Measurements from ENCODE around the gene UTS2. TPM values are rescaled to one million over a fixed set of nuclear protein-coding genes. Genes with fewer than 3 reads are reported as not detected.

Gene UTS2
- total and polyA plus RNA-seq, 12 donors: 0.65 to 54.3 (median 6.7) TPM; not detected in 6

DNA sequence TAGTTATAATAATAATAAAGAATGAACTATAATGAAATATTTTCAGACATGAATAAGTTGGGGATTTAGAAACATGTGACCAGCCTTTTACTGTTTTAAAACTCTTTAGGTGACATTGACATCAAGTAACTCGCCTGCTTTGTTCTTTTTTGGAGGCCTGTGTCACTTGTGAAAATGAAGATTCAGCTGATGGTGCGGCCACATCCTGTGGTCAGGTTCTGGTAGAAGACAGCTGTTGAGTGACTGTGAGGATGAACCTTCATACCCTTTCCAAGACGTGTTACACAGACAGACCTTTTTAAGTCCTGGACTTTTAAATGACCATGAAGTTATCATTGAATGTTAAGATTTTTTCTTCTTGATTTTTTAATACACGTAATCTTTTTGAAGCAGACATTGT, 10.3 kb downstream of the UTS2 start:
- DNase-seq: no peak
- no peak overlapping the region for H3K4me3 ChIP-seq
- H3K36me3 ChIP-seq (replicated peaks in 1 of 2): peaks cover 0 to 48% of the 10 kb centered on the region in 2 donors
- intact Hi-C loops (cut with DNase I): no loop called here
- no peaks in the 10 kb centered on the region for H3K4me1 ChIP-seq (replicated peaks in 1 of 2)
- no peaks in the 10 kb centered on the region for H3K9me3 ChIP-seq (replicated peaks in 1 of 3)
- no peaks in the 10 kb centered on the region for H3K27me3 ChIP-seq
- TF ChIP-seq POLR2A (IDR thresholded peaks at IDR 0.05): no peak
- TF ChIP-seq, protein P1, sequence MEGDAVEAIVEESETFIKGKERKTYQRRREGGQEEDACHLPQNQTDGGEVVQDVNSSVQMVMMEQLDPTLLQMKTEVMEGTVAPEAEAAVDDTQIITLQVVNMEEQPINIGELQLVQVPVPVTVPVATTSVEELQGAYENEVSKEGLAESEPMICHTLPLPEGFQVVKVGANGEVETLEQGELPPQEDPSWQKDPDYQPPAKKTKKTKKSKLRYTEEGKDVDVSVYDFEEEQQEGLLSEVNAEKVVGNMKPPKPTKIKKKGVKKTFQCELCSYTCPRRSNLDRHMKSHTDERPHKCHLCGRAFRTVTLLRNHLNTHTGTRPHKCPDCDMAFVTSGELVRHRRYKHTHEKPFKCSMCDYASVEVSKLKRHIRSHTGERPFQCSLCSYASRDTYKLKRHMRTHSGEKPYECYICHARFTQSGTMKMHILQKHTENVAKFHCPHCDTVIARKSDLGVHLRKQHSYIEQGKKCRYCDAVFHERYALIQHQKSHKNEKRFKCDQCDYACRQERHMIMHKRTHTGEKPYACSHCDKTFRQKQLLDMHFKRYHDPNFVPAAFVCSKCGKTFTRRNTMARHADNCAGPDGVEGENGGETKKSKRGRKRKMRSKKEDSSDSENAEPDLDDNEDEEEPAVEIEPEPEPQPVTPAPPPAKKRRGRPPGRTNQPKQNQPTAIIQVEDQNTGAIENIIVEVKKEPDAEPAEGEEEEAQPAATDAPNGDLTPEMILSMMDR (IDR thresholded peaks at IDR 0.05): no peak
- WGBS, 4 donors: 90 to 96% (median 91%) methylated on average over 4 of the region's 4 CpGs
- H3K27ac ChIP-seq: no peak overlapping the region

DNA sequence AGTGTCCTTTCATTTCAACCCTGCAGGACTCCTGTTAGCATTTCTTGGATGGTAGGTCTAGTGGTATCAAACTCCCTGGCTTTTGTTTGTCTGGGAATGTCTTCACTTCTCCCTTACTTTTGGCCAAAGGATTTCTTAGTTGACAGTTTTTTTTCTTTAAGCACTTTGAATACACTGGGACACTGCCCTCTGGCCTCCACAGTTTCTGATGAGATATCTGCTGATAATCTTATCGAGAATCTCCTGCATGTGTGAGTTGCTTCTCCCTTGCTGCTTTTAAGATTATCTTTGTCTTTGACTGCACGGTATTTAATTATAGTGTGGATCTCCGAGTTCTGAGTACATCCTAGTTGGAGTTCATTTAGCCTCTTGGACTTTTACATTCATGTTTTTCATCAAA, 13.3 kb downstream of the UTS2 start:
- DNase-seq: no peak
- H3K36me3 ChIP-seq (replicated peaks in 1 of 2): peaks cover 0 to 67% of the 10 kb centered on the region in 2 donors

DNA sequence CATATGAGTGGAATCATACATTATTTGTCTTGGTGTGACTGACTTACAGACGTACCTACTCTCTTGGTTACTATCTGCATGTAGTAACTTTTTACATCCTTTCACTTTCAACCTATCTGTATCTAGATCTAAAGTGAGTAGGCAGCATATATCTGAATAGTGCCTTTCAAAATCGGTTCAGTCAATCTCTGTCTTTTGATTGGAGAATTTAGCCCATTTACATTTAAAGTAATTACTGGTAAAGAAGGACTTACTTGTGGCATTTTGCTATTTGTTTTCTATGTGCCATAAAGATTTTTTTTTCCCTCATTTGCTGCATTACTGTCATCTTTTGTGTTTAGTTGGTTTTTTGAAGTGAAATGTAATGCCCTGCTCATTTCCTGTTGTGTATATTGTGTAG, 14.2 kb downstream of the UTS2 start:
- Histone ChIP-seq H3K27ac (no peak overlapping the region), H3K27me3 (no peaks in the 10 kb centered on the region), H3K9me3 (replicated peaks in 1 of 3) (no peaks in the 10 kb centered on the region), H3K36me3 (replicated peaks in 1 of 2) (peaks cover 0 to 60% of the 10 kb centered on the region in 2 donors), H3K4me3 (no peak overlapping the region), H3K4me1 (replicated peaks in 1 of 2) (no peaks in the 10 kb centered on the region)
- TF ChIP-seq, protein P1 (IDR thresholded peaks at IDR 0.05): no peak
- no peak for TF ChIP-seq POLR2A (IDR thresholded peaks at IDR 0.05)
- 97 to 100% (median 98%) methylated on average over 2 of the region's 2 CpGs for WGBS, 4 donors
- no peak for DNase-seq
- intact Hi-C loops (cut with DNase I): no loop called here

More for the DNA sequence above, 13.3 kb downstream of the UTS2 start:
- Histone ChIP-seq H3K27me3 (no peaks in the 10 kb centered on the region), H3K27ac (no peak overlapping the region), H3K4me1 (replicated peaks in 1 of 2) (no peaks in the 10 kb centered on the region), H3K4me3 (no peak overlapping the region), H3K9me3 (replicated peaks in 1 of 3) (no peaks in the 10 kb centered on the region)
- 97 to 100% (median 99%) methylated on average over 3 of the region's 3 CpGs for WGBS, 4 donors
- intact Hi-C loops (cut with DNase I): no loop called here
- TF ChIP-seq, protein P1 (IDR thresholded peaks at IDR 0.05): no peak
- no peak for TF ChIP-seq POLR2A (IDR thresholded peaks at IDR 0.05)

DNA sequence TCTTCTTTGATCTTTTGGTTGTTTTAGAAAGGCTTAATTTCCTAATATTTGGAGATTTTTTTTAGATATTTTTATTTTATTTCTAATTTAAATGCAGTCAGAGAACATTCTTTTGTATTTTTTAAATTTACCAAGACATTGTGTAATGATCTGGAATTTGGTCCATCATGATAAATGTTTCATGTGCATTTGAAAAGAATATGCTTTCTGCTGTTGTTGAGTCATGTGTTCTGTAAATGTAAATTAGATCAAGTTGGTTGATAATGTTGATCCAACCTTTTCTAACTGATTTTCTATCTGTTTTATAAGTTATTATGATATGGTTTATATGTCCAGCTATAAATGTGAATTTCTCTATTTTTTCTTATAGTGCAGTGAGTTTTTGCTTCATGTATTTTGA, 19.8 kb downstream of the UTS2 start:
- no peaks in the 10 kb centered on the region for H3K9me3 ChIP-seq (replicated peaks in 1 of 3)
- no peak overlapping the region for H3K4me3 ChIP-seq
- no peak for DNase-seq
- intact Hi-C loops (cut with DNase I): no loop called here
- no peaks in the 10 kb centered on the region for H3K4me1 ChIP-seq (replicated peaks in 1 of 2)
- TF ChIP-seq, protein P1 (IDR thresholded peaks at IDR 0.05): no peak
- no peak for TF ChIP-seq POLR2A (IDR thresholded peaks at IDR 0.05)
- H3K36me3 ChIP-seq (replicated peaks in 1 of 2): peaks cover 0 to 43% of the 10 kb centered on the region in 2 donors
- H3K27me3 ChIP-seq: no peaks in the 10 kb centered on the region
- H3K27ac ChIP-seq: no peak overlapping the region

Data from adrenal gland (tissue), 12 donors.